HCT116 (cell line): Measurements from ENCODE around the gene FGF14. TPM values are rescaled to one million over a fixed set of nuclear protein-coding genes. Genes with fewer than 3 reads are reported as not detected.

Source experiments
- ATAC-seq: fragments of 200-7000 bp; cut with Tn5 transposase; 2 replicates; pipeline ENCODE4 v1.9.1; 2020; ENCODE audit warnings: mild to moderate bottlenecking, moderate library complexity
- BruUV-seq: library from RNA; stranded (reverse); fragments of 400-500 nt; replicated peaks from 2 replicates; lab custom pipeline; 2021; lab: Mats Ljungman, UMichigan
- CTCF ChIA-PET: fragments of 300-600 bp; sonication (Branson Sonifier 250); formaldehyde crosslinking; loops from one replicate; lab custom pipeline; 2021; ENCODE audit warnings: antibody characterized with exemption; lab: Charles Lee
- POLR2A ChIA-PET: fragments of 300-600, 350-600 bp; sonication (Branson Sonifier 250); formaldehyde crosslinking; loops from one replicate; lab custom pipeline; 2021; ENCODE audit warnings: antibody characterized with exemption; lab: Charles Lee
- RAD21 ChIA-PET, 2 experiments: fragments of 300-600 bp; sonication (Branson Sonifier 250); formaldehyde crosslinking; loops; one replicate each; lab custom pipeline; 2023; ENCODE audit warnings: low total read pairs in 2 of 2; ENCODE audit not compliant: uncharacterized antibody in 2 of 2, unreplicated experiment in 2 of 2, low non-redundant PET in 1 of 2; lab: Charles Lee
- DNase-seq: peaks from one replicate; pipeline ENCODE4 v3.0.0-alpha.2; 2010; ENCODE audit warnings: low read depth, low spot score
- H2AFZ ChIP-seq: fragments of 200-600 bp; shearing (Covaris generic), sonication (generic); 2 replicates; pipeline ENCODE4 v1.6.1; 2017; ENCODE audit warnings: low read depth, mixed run types, mixed read lengths, antibody characterized with exemption, low read length; ENCODE audit not compliant: poor library complexity, severe bottlenecking
- H3K27ac ChIP-seq: 2 replicates; pipeline ENCODE4 v1.5.1; 2012; ENCODE audit warnings: low read depth, low read length
- H3K27me3 ChIP-seq: fragments of 200-600 bp; sonication (generic); 2 replicates; pipeline ENCODE4 v1.6.1; 2016; ENCODE audit warnings: mixed run types, low read length, mixed read lengths; ENCODE audit not compliant: insufficient read depth
- H3K36me3 ChIP-seq, 2 experiments: fragments of 200-500 bp in 1 of 2; fragments of 200-600 bp in 1 of 2; sonication (Bioruptor generic) in 1 of 2; sonication (generic) in 1 of 2; 2 replicates each; pipeline versions ENCODE4 v1.5.1 to v1.6.1; 2014 to 2016; ENCODE audit warnings: low read length in 2 of 2, inconsistent platforms in 1 of 2, mixed read lengths in 1 of 2, mixed run types in 1 of 2; ENCODE audit not compliant: insufficient read depth in 2 of 2, control insufficient read depth in 1 of 2
- H3K4me1 ChIP-seq, 2 experiments: fragments of 200-600 bp in 1 of 2; sonication (generic) in 1 of 2; 2 replicates each; pipeline versions ENCODE4 v1.5.1 to v1.6.1; 2012 to 2017; ENCODE audit warnings: low read length in 2 of 2, inconsistent platforms in 1 of 2, mild to moderate bottlenecking in 1 of 2, mixed read lengths in 1 of 2, mixed run types in 1 of 2, moderate library complexity in 1 of 2; ENCODE audit not compliant: insufficient read depth in 2 of 2, control insufficient read depth in 1 of 2
- H3K4me2 ChIP-seq: fragments of 200-600 bp; sonication (generic); 2 replicates; pipeline ENCODE4 v1.6.1; 2017; ENCODE audit warnings: mixed run types, low read length, mixed read lengths
- H3K4me3 ChIP-seq, 2 experiments: fragments of 200-600 bp in 1 of 2; sonication (generic) in 1 of 2; replicated peaks in 1 of 2; 2 replicates each; pipeline ENCODE4 v1.5.1; 2011 to 2016; ENCODE audit warnings: low read length in 2 of 2, control low read depth in 1 of 2, low read depth in 1 of 2, mild to moderate bottlenecking in 1 of 2, mixed read lengths in 1 of 2, mixed run types in 1 of 2
- H3K79me2 ChIP-seq: fragments of 200-600 bp; sonication (generic); 2 replicates; pipeline ENCODE4 v1.6.1; 2017; ENCODE audit warnings: mild to moderate bottlenecking, mixed run types, low read length, moderate library complexity, mixed read lengths; ENCODE audit not compliant: insufficient read depth
- H3K9ac ChIP-seq: fragments of 200-600 bp; sonication (generic); 2 replicates; pipeline ENCODE4 v1.6.1; 2016; ENCODE audit warnings: low read length, mixed read lengths
- H3K9me2 ChIP-seq: fragments of 200-600 bp; sonication (generic), shearing (Covaris generic); 2 replicates; pipeline ENCODE4 v1.6.1; 2017; ENCODE audit warnings: mixed run types, mild to moderate bottlenecking, moderate library complexity; ENCODE audit not compliant: insufficient read depth
- H3K9me3 ChIP-seq, 2 experiments: fragments of 200-500 bp in 1 of 2; fragments of 200-600 bp in 1 of 2; sonication (Bioruptor generic) in 1 of 2; sonication (generic) in 1 of 2; 2 replicates each; pipeline ENCODE4 v1.6.1; 2014 to 2017; ENCODE audit warnings: low read length in 2 of 2, mixed read lengths in 2 of 2, inconsistent platforms in 1 of 2, low read depth in 1 of 2, mild to moderate bottlenecking in 1 of 2, mixed run types in 1 of 2, moderate library complexity in 1 of 2; ENCODE audit not compliant: control insufficient read depth in 1 of 2, insufficient read depth in 1 of 2
- H4K20me1 ChIP-seq: fragments of 200-600 bp; sonication (generic), shearing (Covaris generic); 2 replicates; pipeline ENCODE4 v1.6.1; 2017; ENCODE audit warnings: mixed run types, mild to moderate bottlenecking, moderate library complexity; ENCODE audit not compliant: insufficient read depth
- ATF3 ChIP-seq: IDR thresholded peaks from 2 replicates; pipeline ENCODE4 v1.6.1; 2012
- CBX3 ChIP-seq: IDR thresholded peaks from 2 replicates; pipeline ENCODE4 v1.6.1; 2012; ENCODE audit warnings: low read depth
- CEBPB ChIP-seq: IDR thresholded peaks from 2 replicates; pipeline ENCODE4 v1.6.1; 2012; ENCODE audit warnings: low read depth
- EGR1 ChIP-seq: IDR thresholded peaks from 2 replicates; pipeline ENCODE4 v1.6.1; 2012; ENCODE audit warnings: low read depth
- EZH2phosphoT487 ChIP-seq: fragments of 200-600 bp; IDR thresholded peaks from 2 replicates; pipeline ENCODE4 v1.6.1; 2018; ENCODE audit warnings: antibody characterized with exemption, borderline replicate concordance
- FOSL1 ChIP-seq: IDR thresholded peaks from 2 replicates; pipeline ENCODE4 v1.6.1; 2012; ENCODE audit warnings: low read depth
- POLR2A ChIP-seq: IDR thresholded peaks from 2 replicates; pipeline ENCODE4 v1.7.0; 2011; ENCODE audit warnings: borderline replicate concordance; ENCODE audit not compliant: insufficient read depth, insufficient read length; ENCODE audit errors: extremely low read depth
- POLR2AphosphoS5 ChIP-seq: IDR thresholded peaks from 2 replicates; pipeline ENCODE4 v1.6.1; 2011; ENCODE audit warnings: mild to moderate bottlenecking, low read depth, low read length, moderate library complexity
- SIN3A ChIP-seq: IDR thresholded peaks from 2 replicates; pipeline ENCODE4 v1.6.1; 2012; ENCODE audit warnings: low read depth
- SP1 ChIP-seq: IDR thresholded peaks from 2 replicates; pipeline ENCODE4 v1.6.1; 2012; ENCODE audit warnings: low read depth
- ZBTB33 ChIP-seq: IDR thresholded peaks from 2 replicates; pipeline ENCODE4 v1.6.1; 2011; ENCODE audit warnings: mild to moderate bottlenecking, low read length, moderate library complexity; ENCODE audit not compliant: insufficient replicate concordance; ENCODE audit errors: extremely low read depth
- ZFX ChIP-seq: fragments of 450-650 bp; IDR thresholded peaks from 2 replicates; pipeline ENCODE4 v1.6.1; 2017
- intact Hi-C: fragments of 100-400 bp; cut with micrococcal nuclease; formaldehyde crosslinking; loops from 2 replicates; pipeline ENCODE4 v1.10.0; 2022
- total RNA-seq: library from RNA; stranded (reverse); gene quantifications from one replicate; pipeline ENCODE4 v1.2.1, GENCODE V29; 2021; ENCODE audit not compliant: unreplicated experiment

The FGF14 gene
- total RNA-seq, 1 experiment from 2014 or later, result not detected

GRCh38 chr13:101893021-101893420 lies 508.8 kb downstream of the FGF14 start:
- Histone ChIP-seq H3K79me2 (no peaks in the 10 kb centered on the region), H2AFZ (no peak overlapping the region), H4K20me1 (no peaks in the 10 kb centered on the region), H3K4me3 (no peak overlapping the region), H3K27me3 (no peaks in the 10 kb centered on the region), H3K27ac (no peak overlapping the region), H3K4me2 (no peak overlapping the region), H3K36me3 (no peaks in the 10 kb centered on the region), H3K9me3 (peaks cover 0 to 32% of the 10 kb centered on the region in 2 experiments; a peak in 3 of 4 replicates), H3K9ac (no peak overlapping the region), H3K9me2 (no peaks in the 10 kb centered on the region), H3K4me1 (no peaks in the 10 kb centered on the region)
- no TSS peak for BruUV-seq
- ChIA-PET CTCF (no interaction called here), RAD21 (no interaction called here), POLR2A (no interaction called here)
- DNase-seq (no peak), ATAC-seq (no peak)
- intact Hi-C loops, result no loop called here
- TF ChIP-seq POLR2A (no peak), POLR2AphosphoS5 (no peak), SIN3A (no peak), ATF3 (no peak), FOSL1 (no peak), SP1 (no peak), EGR1 (no peak), ZBTB33 (no peak), ZFX (no peak), CBX3 (no peak), CEBPB (no peak), EZH2phosphoT487 (no peak)
